Activated CD8-positive, alpha-beta memory T cell treated with anti-CD3 and anti-CD28 coated beads for 4 hours (primary cell): ENCODE results near the gene NAPB.
A peak's percentile ranks its signal among the peaks of the same experiment; 100 is the strongest.

ENCODE experiments used
- DNase-seq, 2 donors: peaks; one replicate each; pipeline ENCODE4 v3.0.0-alpha.2; 2020; ENCODE audit warnings: low read depth in 2 of 2

Gene NAPB

GRCh38 chr20:23437126-23437899, 16.0 kb upstream of the NAPB start:
- DNase-seq = no peak

- no peak for DNase-seq
Measured at GRCh38 chr20:23436681-23437080, 15.4 kb upstream of the NAPB start.

GRCh38 chr20:23435626-23436539, 14.6 kb upstream of the NAPB start:
- DNase-seq = no peak

GRCh38 chr20:23434521-23435313, 13.4 kb upstream of the NAPB start:
- DNase-seq = no peak

GRCh38 chr20:23433628-23434027, 12.3 kb upstream of the NAPB start:
- no peak for DNase-seq

- DNase-seq = no peak
Measured at GRCh38 chr20:23425129-23425528, 3.8 kb upstream of the NAPB start.

GRCh38 chr20:23419995-23420901, 1.0 kb downstream of the NAPB start:
- DNase-seq = peak; percentile 18 to 26

- DNase-seq = no peak
Measured at GRCh38 chr20:23419657-23419994, 1.7 kb downstream of the NAPB start.

- no peak for DNase-seq
Measured at GRCh38 chr20:23417861-23418260, 3.4 kb downstream of the NAPB start.

GRCh38 chr20:23415959-23416583, 5.2 kb downstream of the NAPB start:
- no peak for DNase-seq

GRCh38 chr20:23415555-23415954, 5.7 kb downstream of the NAPB start:
- DNase-seq = no peak

- no peak for DNase-seq
Measured at GRCh38 chr20:23414526-23415188, 6.6 kb downstream of the NAPB start.

- no peak for DNase-seq
Measured at GRCh38 chr20:23413862-23414422, 7.3 kb downstream of the NAPB start.

- no peak for DNase-seq
Measured at GRCh38 chr20:23412026-23412425, 9.3 kb downstream of the NAPB start.

- DNase-seq = no peak
Measured at GRCh38 chr20:23410916-23411695, 10.2 kb downstream of the NAPB start.

- DNase-seq = no peak
Measured at GRCh38 chr20:23409800-23410199, 11.5 kb downstream of the NAPB start.

- no peak for DNase-seq
Measured at GRCh38 chr20:23408957-23409356, 12.3 kb downstream of the NAPB start.

GRCh38 chr20:23407781-23408464, 13.4 kb downstream of the NAPB start:
- DNase-seq = no peak
